Esophagus muscularis mucosa (tissue), 4 donors: Measurements from ENCODE around the gene KCNQ1. TPM values are rescaled to one million over a fixed set of nuclear protein-coding genes. Genes with fewer than 3 reads are reported as not detected.

ENCODE experiments used
- DNase-seq: peaks from one replicate; pipeline ENCODE4 v3.0.0-alpha.2; 2017; ENCODE audit errors: extremely low spot score
- H3K27ac ChIP-seq, 4 donors: fragments of 200-600 bp; sonication (generic); replicated peaks in 1 of 4; 1 replicate in 3 of 4; 2 replicates in 1 of 4; pipeline ENCODE4 v1.5.1; 2016 to 2019; ENCODE audit warnings: mild to moderate bottlenecking in 1 of 4
- H3K27me3 ChIP-seq, 4 donors: fragments of 200-600 bp; sonication (generic); one replicate each; pipeline versions ENCODE4 v1.5.1 to v1.6.0; 2016 to 2019
- H3K36me3 ChIP-seq, 4 donors: fragments of 200-600 bp; sonication (generic); one replicate each; pipeline ENCODE4 v1.5.1; 2016 to 2019
- H3K4me1 ChIP-seq, 4 donors: fragments of 200-600 bp; sonication (generic); one replicate each; pipeline ENCODE4 v1.5.1; 2016 to 2019
- H3K4me3 ChIP-seq, 4 donors: fragments of 200-600 bp; sonication (generic); 1 replicate in 2 of 4; 2 replicates in 2 of 4; pipeline ENCODE4 v1.5.1; 2016 to 2019; ENCODE audit warnings: mild to moderate bottlenecking in 4 of 4, moderate library complexity in 1 of 4
- H3K9me3 ChIP-seq, 4 donors: fragments of 200-600 bp; sonication (generic); 1 replicate in 3 of 4; 2 replicates in 1 of 4; pipeline ENCODE4 v1.5.1; 2016 to 2019
- CTCF ChIP-seq, 3 experiments: fragments of 200-600 bp in 2 of 3; fragments of 450-650 bp in 1 of 3; sonication (generic) in 2 of 3; IDR thresholded peaks; one replicate each; pipeline ENCODE4 v1.5.1; 2017 to 2019; ENCODE audit warnings: antibody characterized with exemption in 3 of 3, mild to moderate bottlenecking in 2 of 3, moderate library complexity in 1 of 3
- EP300 ChIP-seq: sonication (generic); formaldehyde crosslinking; IDR thresholded peaks from one replicate; pipeline ENCODE4 v1.6.1; 2017; ENCODE audit warnings: antibody characterized with exemption
- POLR2A ChIP-seq: fragments of 450-650 bp; IDR thresholded peaks from one replicate; pipeline ENCODE4 v1.6.1; 2017; ENCODE audit warnings: antibody characterized with exemption, moderate library complexity, mild to moderate bottlenecking, low read depth
- POLR2AphosphoS5 ChIP-seq, 2 donors: sonication (generic); formaldehyde crosslinking; IDR thresholded peaks; one replicate each; pipeline ENCODE4 v1.6.1; 2017; ENCODE audit warnings: antibody characterized with exemption in 2 of 2
- WGBS: methylation state at CpG from one replicate; pipeline ENCODE4 v1.1.5; 2018; 5-methylcytosine and 5-hydroxymethylcytosine counted together
- intact Hi-C: fragments of 100-400 bp; cut with DNase I; formaldehyde crosslinking; loops from one replicate; pipeline ENCODE4 v1.15.1; 2023
- total RNA-seq, 4 donors: library from RNA; depleted of rRNA; stranded (reverse); fragments of >200 nt; gene quantifications; one replicate each; pipeline versions ENCODE4 v1.1.0 to v1.2.1, GENCODE V29; 2016

Gene KCNQ1
- total RNA-seq, 4 donors from 2014 or later: 2.1 to 5.9 (median 4.3) TPM

- Histone ChIP-seq H3K4me3 (peak overlapping the region in 2 of 4 donors; percentile 15 to 29), H3K4me1 (peaks cover 5 to 19% (median 15%) of the 10 kb centered on the region in 4 donors), H3K9me3 (no peaks in the 10 kb centered on the region), H3K36me3 (no peaks in the 10 kb centered on the region), H3K27me3 (peaks cover 0 to 33% (median 0%) of the 10 kb centered on the region in 4 donors), H3K27ac (no peak overlapping the region)
- intact Hi-C loops: loop anchor here (1.0 kb wide), 2 partner anchors 115 to 223 kb away; no protein-coding TSS in a partner anchor
- no CpG with 5 or more reads among the region's 44 CpGs for WGBS
- TF ChIP-seq POLR2AphosphoS5 (IDR thresholded peaks at IDR 0.05) (no peak), POLR2A (no peak), EP300 (no peak), CTCF (IDR thresholded peaks at IDR 0.05) (peak; percentile 90 to 95 (median 92))
- DNase-seq: no peak
Measured at GRCh38 chr11:2420502-2421225, 24.1 kb upstream of the KCNQ1 start.

DNA sequence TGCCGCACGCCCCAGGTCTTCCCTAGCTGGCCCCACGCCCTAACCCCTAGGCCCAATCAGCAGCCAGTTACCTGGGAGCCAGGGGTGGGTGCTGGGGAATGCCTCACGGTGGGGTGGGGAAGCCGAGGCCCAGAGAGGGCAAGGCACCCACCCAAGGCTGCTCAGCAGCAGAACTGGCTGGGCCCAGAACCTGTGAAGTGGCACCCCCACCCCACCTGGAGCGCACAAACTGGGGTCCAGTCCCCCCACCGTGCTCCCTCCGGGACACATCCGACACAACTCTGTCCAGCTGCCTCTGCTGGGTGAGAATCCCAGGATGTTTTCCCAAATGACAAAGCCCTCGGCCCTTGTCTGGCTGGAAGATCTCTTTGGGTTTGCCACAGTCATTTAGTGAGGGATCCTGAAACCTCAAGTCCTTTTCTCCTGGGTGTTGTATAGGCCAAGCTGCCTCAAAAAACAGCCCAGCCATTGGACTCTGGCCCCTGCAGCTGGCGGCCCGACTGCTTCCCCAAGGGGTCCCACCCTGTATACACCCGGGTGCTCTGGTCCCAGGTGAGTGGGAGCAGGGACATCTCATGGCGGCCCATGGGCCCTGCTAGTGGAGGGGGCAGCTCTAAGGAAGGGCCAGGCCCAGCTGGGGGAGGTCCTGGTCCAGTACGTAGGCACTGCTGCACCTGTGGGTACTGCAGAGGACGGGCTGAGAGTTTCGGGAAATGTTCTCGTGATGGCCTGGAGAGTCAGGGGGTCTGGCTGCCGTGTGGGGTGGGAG, 23.4 kb upstream of the KCNQ1 start:
- TF ChIP-seq CTCF (IDR thresholded peaks at IDR 0.05): no peak
- no peak for TF ChIP-seq POLR2A
- TF ChIP-seq EP300: no peak
- TF ChIP-seq POLR2AphosphoS5 (IDR thresholded peaks at IDR 0.05): no peak
- Histone ChIP-seq H3K27ac (no peak overlapping the region), H3K9me3 (no peaks in the 10 kb centered on the region), H3K36me3 (no peaks in the 10 kb centered on the region), H3K4me3 (no peak overlapping the region), H3K4me1 (peaks cover 5 to 19% (median 15%) of the 10 kb centered on the region in 4 donors), H3K27me3 (peaks cover 0 to 40% (median 0%) of the 10 kb centered on the region in 4 donors)
- intact Hi-C loops: no loop called here
- 70% methylated on average over 5 of the region's 19 CpGs for WGBS
- DNase-seq: no peak

- intact Hi-C loops: no loop called here
- H3K27ac ChIP-seq: no peak overlapping the region
- peaks cover 5 to 19% (median 15%) of the 10 kb centered on the region in 4 donors for H3K4me1 ChIP-seq
- no peak overlapping the region for H3K4me3 ChIP-seq
- H3K36me3 ChIP-seq: no peaks in the 10 kb centered on the region
- H3K27me3 ChIP-seq: peaks cover 0 to 44% (median 0%) of the 10 kb centered on the region in 4 donors
- TF ChIP-seq POLR2AphosphoS5 (IDR thresholded peaks at IDR 0.05) (no peak), EP300 (no peak), POLR2A (no peak), CTCF (IDR thresholded peaks at IDR 0.05) (no peak)
- WGBS: 83% methylated on average over 9 of the region's 17 CpGs
- DNase-seq: no peak
- H3K9me3 ChIP-seq: no peaks in the 10 kb centered on the region
Measured at GRCh38 chr11:2421996-2422395, 22.8 kb upstream of the KCNQ1 start.

- H3K9me3 ChIP-seq: no peaks in the 10 kb centered on the region
- H3K27ac ChIP-seq: no peak overlapping the region
- no peak for TF ChIP-seq POLR2A
- TF ChIP-seq POLR2AphosphoS5 (IDR thresholded peaks at IDR 0.05): no peak
- no peak for TF ChIP-seq EP300
- TF ChIP-seq CTCF (IDR thresholded peaks at IDR 0.05): no peak
- intact Hi-C loops: no loop called here
- H3K36me3 ChIP-seq: no peaks in the 10 kb centered on the region
- H3K4me3 ChIP-seq: no peak overlapping the region
- DNase-seq: no peak
- peaks cover 0 to 44% (median 0%) of the 10 kb centered on the region in 4 donors for H3K27me3 ChIP-seq
- peaks cover 5 to 19% (median 15%) of the 10 kb centered on the region in 4 donors for H3K4me1 ChIP-seq
- 85% methylated on average over 11 of the region's 14 CpGs for WGBS
Measured at GRCh38 chr11:2422461-2423156, 22.2 kb upstream of the KCNQ1 start.
